Measurements from ENCODE around the gene TRIP4. TPM values are rescaled to one million over a fixed set of nuclear protein-coding genes. Genes with fewer than 3 reads are reported as not detected.
A peak's percentile ranks its signal among the peaks of the same experiment; 100 is the strongest.

TRIP4 gene
- total and polyA plus RNA-seq, 9 of the 15 experiments (the other 6 are each of a cell fraction or from before 2014, with no cell fraction given): 7.6 to 23.3 (median 16.7) TPM

- TF ChIP-seq MGA (IDR thresholded peaks at IDR 0.05) (peak; percentile 78), HDAC2 (IDR thresholded peaks at IDR 0.05) (0 out of 2 replicates have a peak, but pooled peaks have one; percentile 26), POLR2H (tag; IDR thresholded peaks at IDR 0.05; ENCODE audit: low read depth) (peak; percentile 97), CXXC5 (CRISPR knock-in tag; IDR thresholded peaks at IDR 0.05) (peak; percentile 74), XRCC5 (IDR thresholded peaks at IDR 0.05; ENCODE audit: low read depth, low read length) (peak; percentile 70; the same call in 1 of the 2 replicates), RBBP5 (IDR thresholded peaks at IDR 0.05; ENCODE audit: borderline replicate concordance, insufficient read depth, low read length, poor library complexity, severe bottlenecking) (peak; percentile 85), CTCF (IDR thresholded peaks at IDR 0.05 in 2 of 3, conservative IDR thresholded peaks at IDR 0.05 in 1 of 3; ENCODE audit: insufficient read depth in 2 of 3, low read depth in 1 of 3, low read length in 3 of 3) (peak in 2 of 3 experiments; percentile 23 to 28; a peak in 4 of 6 replicates), POLR2AphosphoS5 (IDR thresholded peaks at IDR 0.05; ENCODE audit: control insufficient read depth, insufficient read depth, low read depth, low read length) (peak; percentile 95), ATF7 (IDR thresholded peaks at IDR 0.05) (peak; percentile 75), RB1 (IDR thresholded peaks at IDR 0.05; ENCODE audit: low read depth) (peak; percentile 87), HNRNPLL (IDR thresholded peaks at IDR 0.05; ENCODE audit: low read depth, low read length, poor library complexity, severe bottlenecking) (peak; percentile 17), GTF2E2 (tag; IDR thresholded peaks at IDR 0.05) (peak; percentile 33; the same call in 1 of the 2 replicates), NONO (IDR thresholded peaks at IDR 0.05; ENCODE audit: low read depth in 2 of 2, low read length in 1 of 2) (peak in 1 of 2 experiments; percentile 35; a peak in 1 of 4 replicates)
Measured at GRCh38 chr15:64381000-64381751, 6.5 kb upstream of the TRIP4 start, which contains the start of gene PCLAF (continued).

All from K562 (cell line).